ENCODE data around the gene STK17A.
"Not testable (repeated sequence)": the region's sequence is repeated elsewhere in the genome, so short reads cannot be mapped to it uniquely, and the experiment has no call there.

The STK17A gene

DNA sequence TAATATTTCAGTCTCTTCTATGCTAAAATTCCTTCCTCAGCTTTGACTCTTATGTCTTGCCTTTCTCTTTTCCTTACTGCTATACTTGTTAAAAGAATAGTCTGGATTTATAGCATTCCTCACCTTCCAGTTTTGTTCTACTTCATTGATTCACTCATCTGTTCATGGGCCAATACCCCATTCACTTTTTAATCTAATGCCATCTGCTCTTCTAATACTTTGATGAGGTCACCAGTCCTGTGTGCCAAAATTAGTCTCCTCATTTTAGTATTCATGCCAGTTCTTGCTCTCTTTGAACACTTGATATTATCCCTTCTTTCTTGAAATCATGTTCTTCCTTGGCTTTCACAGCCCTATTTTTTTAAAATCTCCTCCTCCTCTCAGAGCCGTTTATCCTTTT, 19.3 kb downstream of the STK17A start:
- no peak for DNase-seq

DNA sequence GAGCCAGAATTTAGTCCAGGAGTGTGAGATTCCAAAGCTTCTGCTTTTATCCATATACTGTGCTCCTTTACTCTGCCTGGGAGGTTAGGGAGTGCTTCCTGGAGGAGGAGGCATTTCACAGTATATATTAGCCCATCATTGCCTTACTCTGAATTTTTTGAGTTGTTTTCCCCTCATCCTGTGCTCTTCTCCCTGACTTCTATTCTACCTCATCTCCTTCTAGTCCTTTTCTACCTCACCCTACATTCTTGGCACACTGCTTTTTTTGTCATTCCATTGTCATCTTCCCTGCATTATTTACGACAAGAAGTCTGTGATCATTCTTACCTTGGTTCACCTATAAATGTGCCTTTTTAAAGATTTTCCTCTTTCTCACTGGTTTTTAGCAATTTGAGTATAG, 21.3 kb downstream of the STK17A start:
- DNase-seq, result no peak

DNA sequence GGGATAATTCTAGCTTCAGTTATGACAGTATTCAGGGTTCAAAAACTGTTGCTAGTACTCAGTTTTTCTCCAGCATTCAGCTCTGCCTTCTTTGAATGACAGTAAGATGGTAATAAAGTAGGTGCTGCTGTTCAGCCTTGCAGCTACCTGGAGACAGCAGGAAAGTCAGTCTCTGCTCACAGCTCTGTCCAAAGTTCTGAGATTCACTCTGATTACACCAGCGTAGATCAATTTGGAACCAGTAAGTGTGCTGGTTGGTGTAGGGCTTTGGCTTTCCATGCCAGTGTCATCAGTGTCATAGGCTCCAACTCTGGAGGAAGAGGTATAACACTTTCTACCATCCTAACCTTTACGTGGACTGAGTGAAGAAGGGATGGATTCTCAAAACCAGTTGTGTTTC, 26.2 kb downstream of the STK17A start:
- DNase-seq, result no peak

DNA sequence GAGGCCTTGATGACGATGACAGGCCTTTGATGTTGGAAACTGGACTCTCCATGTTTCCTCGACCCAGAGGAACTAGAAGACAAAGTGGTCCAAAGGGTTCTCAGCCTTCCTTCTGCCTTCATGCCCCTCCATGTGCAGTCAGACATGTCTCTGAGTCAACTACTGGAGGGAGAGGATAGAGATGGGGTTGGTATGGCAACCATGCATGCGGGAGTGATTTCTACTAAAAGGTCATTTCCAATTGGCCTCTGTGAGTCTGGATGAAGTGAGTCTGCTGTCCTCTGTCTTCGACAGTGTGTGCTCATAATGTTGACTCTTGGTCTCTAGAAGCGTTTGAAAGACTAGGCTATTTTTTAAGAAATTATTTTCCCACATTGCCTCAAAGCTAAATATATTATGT, 29.2 kb downstream of the STK17A start:
- no peak for DNase-seq

DNA sequence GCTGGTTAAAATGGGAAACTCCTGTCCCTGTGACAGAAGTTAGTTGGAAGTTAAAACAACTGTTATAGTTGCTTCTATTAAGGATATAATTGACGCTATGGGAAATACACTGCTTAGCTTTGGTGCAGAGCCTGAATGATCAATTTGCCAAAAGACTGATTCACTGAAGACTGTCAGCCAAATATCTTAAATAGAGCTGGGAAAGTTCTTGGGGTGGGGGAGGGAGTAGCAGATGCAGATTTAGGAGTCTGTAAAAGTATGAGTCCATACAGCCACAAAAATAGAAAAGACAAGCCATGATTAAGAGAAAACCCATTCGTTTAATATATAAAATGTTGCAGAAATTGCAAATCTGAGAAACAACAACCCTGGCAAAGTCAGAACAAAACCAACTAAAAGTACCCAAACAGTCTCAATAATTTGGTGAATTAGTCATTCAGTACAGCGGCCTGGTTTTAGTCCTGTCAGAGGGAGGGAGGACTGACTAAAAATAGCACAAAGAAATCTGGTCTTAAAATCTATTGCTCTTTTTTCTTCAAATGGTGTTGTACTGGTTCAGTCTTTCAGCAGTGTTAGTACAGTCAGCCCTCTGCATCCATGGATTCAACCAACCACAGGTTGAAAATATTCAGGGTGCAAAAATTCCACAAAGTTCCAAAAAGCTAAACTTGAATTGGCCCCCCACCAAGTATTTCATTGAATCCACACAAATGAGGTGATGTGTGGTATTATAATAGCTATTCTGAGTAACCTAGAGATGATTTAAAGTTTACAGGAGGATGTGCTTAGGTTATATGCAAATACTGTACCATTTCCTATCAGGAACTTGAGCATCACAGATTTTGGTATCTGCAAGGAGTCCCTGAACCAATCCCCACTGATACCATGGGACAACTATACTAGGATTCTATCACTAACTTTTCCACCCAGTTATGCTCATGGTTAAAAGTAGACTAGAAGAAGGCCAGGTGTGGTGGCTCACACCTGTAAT, 30.0 kb downstream of the STK17A start:
- no peak for DNase-seq

DNA sequence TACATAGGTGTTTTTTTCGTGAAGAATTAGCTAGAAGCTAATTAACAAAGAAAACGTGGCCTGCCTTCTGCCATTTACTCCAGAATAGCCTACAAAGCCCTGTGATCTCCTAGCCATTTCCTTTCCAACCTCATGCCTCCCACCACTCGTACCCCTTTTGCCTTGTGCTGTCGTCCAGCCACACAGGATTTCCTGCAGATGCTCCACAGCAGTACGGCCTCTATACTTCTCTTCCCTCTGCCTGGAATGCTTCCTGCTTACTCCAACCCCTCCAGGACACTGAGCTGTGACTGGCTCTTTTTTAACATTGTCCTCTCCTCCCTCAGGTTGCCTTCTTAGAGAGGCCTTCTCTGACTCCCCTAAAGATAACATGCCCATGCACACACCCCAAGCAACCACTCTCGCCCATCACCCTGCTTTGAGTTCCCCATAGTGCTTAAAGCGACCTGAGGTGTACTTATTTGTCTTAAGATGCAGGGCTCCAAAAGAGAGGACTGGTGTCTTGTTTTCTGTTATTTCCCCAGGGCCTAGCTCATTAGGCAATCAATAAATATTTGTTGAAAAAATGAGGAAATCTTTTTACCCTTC, 32.7 kb downstream of the STK17A start:
- no peak for DNase-seq

DNA sequence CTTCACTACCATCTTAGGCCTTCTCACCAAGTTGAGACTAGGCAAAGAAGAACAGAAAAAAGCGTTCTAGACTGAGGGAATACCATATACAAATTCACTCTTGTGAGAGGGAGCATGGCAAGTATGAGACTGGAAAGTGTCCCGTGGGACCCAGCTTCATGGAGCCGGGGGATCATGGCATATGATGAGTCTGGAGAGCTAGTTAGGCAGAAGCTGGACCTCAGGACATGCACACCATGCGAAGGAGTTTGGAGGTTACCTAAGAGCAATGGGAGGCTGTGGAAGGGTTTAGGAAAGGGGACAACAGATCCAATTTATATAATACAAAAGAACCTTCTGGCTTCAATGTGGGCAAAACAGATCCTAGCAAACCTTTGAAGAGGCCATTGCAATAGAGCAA, 34.1 kb downstream of the STK17A start:
- no peak for DNase-seq

DNA sequence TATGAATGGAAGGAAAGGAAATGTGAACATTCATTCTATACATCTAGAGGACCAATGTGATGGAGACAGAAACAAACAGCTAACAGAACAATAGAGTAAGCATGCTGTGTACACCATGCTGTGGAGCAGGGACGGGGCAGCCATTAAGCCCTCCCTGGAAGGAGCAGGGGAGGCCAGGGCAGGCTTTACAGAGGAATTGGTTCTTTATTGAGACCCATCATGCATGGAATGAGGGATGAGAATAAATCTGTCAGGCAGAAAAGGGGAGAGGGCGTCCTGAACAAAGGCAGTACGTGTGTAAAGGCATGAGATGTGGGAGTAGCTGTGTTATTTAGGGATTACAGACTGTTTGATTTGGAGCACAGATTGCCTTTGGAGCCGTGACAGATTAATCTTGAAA, 35.2 kb downstream of the STK17A start:
- DNase-seq, result no peak

DNA sequence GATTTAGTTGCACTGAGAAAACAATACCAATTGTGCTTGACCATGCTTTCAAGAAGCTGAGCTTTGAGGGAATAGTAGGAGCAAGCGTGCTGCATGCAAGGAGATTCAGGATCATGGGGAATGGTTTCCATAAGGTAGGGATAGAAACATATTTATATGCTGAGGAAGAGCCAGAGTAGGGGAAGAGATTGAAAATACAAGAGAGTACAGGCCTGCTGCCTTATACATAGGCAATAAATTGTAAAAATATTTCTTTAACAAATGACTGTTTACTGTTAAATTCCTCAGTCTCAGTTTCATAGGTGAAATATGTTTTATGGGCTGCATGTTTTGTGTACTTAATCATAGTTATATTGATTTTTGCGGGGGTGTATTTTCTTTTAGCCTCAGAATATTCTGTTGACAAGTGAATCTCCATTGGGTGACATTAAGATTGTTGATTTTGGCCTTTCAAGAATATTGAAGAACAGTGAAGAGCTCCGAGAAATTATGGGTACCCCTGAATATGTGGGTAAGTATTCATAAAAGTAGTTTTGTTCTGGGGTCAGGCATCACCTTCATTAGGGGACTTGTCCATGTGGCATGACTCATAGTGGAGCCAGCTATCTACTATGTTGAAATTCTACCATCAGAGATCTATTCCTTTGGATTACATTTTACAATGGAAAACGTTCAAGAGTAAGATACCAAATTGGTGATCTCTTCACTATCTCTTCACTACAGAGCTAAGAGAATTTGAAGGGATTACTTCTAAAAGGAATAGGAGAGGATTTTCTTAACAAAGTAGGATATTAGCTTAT, 36.5 kb downstream of the STK17A start:
- DNase-seq, result no peak

DNA sequence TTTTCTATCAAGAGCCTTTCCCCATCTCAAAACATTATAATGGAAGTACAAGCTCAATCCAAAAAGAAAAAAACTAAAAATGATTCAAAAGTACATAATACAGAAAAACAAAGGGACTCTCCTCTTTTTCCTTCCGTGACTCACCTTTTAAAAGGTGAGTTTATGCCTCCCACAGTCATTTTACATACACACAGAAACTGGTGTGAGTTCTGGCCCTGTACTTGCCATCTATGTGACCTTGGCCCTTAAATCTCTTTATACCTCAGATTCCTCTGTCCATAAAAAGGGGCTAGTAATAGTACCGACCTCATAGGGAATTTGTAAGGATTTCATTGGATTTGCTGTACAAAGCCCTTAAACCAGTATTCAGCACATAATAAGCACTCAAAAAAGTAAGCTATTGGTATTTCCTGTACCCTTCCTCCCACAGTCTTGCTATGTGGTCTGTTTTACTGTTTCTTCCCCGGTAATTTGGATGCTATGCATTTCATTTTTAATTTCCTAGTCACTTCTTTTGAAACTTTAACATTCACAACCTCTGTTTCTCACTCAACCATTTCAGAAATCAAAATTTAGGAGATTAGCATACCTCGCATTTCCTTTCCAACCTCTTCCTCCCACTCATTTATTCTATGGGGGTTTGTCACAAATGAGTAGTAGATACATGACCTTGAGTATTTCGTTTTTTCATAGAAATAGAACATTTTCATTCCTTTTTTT, 39.0 kb downstream of the STK17A start:
- no peak for DNase-seq

DNA sequence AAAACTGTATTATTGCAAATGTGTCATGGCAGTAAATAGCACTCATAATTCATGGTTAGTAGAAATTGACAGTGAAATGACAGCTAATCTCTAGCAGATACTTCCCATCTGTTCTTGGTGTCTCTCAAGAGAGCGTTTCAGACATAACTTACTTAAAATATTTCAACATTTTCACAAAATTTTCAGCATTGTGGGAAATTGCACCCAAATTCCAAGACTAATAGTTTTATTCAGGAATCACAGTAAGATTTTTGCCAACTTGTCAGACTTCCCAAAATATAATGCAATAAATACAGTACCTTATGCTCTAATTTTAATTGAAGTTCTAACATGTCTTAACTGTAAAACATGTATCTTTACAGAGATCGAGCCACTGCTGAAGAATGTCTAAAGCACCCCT, 41.2 kb downstream of the STK17A start:
- DNase-seq, result no peak

DNA sequence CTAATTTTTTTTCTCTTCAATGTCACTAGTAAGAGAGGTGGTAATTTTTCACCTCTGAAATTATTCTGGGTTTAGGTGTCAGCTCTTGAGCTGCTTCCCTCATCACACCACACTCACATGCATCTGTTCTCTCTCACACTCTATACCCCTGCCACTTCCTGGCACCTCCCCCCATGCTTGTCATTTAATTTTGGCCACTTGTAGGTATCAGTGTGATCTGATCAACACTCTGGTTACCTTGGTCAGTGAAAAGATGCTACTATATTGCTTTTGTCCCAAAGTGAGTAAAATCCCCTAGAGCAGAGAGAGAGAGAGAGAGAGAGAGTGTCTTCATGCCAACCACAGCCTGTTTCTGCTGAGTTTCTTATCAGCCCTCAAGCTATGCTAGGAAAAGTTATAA, 42.5 kb downstream of the STK17A start:
- no peak for DNase-seq

DNA sequence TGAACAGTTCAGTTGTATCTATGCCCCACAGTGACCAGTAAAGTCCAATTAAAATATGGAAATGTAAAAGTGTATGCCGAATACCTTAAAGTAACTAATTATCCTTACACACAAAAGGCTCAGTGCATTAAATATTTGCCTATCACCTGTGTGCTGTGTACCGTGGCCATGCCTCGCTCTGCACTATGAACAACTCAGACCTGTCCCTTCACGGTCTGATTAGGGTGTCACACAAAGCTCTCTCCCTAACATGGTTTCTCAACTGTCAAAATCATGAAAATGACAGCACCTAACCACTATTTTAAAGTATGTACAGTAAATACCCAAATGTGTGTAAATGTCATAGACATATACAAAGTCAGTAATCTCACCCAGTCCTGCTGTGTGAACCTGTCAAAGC, 43.1 kb downstream of the STK17A start:
- no peak for DNase-seq

DNA sequence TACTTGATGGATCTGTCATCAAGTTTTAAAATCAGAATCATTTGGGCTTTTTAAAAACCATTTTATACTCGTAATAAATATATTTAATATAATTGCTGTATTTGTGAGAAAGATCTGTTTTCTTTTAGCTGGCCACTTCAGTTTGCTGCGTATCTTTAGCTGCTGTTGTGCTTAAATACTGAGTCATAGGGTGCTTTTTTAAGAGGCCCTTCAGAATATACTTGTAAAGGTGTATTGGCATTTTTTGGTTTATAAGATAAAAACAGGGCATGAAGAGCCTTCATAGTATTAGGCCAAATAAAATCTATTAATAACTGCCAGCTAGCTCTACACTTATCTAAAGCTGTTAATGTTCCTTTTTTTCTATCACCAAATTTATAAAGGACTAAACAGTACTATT, 43.8 kb downstream of the STK17A start:
- DNase-seq, result no peak

DNA sequence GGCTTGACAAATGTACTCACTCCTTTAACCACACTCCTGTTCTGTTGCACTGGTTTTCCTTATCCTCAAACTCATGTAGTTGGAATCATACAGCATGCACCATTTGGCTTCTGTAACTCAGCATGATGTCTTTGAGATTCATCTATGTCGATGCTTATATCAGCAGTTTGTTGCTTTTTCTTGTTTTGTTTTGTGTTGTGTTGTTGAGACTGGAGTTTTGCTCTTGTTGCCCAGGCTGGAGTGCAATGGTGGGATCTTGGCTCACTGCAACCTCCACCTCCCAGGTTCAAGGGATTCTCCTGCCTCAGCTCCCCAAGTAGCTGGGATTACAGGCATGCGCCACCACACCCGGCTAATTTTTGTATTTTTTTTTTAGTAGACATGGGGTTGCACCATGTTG, 44.9 kb downstream of the STK17A start:
- not testable (repeated sequence) for DNase-seq

DNA sequence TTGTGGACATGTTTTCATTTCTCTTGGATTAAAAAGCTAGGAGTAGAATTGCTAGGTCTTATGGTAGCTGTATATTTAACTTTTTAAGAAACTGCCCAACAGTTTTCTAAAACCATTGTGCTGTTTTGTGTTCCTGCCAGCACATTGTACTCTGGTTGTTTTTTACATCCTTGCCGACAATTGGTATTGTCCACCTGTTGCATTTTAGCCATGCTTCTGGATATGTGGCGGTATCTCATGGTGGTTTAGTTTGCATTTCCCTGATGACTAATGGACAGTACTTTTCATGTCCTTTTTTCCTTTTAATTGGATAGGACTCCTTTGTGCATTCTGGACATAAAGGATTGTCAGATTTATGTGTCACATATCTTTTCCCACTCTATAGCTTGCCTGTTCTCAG, 45.5 kb downstream of the STK17A start:
- no peak for DNase-seq

DNA sequence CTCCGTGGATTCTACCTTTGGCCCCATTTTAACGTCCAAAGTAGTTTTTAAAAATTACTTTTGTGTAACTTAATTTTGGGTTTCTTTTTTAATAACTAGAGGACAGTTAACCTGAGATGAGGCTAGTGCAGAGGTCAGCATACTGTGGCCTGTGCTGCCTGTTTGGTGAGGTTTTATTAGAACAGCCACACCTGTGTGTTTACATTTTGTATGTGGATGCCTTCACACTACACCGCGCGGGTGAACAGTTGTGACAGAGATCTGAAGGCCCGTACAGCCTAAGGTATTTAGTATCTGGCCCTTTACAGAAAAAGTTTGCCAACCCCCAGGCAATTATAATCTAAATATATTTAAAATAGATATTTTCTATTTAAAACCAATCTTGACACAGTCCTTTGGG, 46.9 kb downstream of the STK17A start:
- no peak for DNase-seq

DNA sequence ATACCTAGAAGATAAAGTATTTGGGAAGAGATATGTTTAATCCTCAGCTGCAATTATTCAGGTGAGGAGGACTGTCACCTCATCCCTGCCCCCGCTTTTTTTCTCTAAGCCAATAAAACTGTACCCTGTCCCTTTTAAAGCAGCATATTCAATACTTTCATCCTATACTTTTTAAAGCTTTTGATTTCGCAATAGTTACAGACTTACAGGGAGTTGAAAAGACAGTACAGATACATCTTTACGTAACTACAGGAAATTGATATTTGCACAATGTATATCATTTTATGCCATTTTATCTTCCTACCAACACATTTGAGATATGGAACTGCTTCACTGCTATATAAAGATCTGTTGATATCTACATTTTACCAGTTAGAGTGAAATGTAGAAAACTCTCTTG, 47.6 kb downstream of the STK17A start:
- DNase-seq, result no peak

DNA sequence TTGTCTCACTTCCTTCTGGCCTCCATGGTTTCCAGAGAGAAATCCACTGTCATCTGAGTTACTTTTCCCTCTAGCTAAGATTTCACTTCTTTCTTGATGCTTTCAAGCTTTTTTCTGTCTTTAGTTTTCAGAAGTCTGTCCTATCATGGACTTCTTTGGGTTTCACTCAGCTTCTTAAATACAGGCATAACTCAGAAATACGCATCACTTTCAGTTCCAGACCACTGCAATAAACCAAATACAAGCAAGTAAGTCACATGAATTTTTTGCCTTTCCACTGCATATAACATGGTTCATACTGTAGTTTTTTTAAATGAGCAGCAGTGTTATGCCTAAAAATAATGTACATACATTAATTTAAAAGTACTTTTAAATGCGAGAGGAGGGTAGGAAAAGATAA, 48.7 kb downstream of the STK17A start:
- DNase-seq, result no peak

DNA sequence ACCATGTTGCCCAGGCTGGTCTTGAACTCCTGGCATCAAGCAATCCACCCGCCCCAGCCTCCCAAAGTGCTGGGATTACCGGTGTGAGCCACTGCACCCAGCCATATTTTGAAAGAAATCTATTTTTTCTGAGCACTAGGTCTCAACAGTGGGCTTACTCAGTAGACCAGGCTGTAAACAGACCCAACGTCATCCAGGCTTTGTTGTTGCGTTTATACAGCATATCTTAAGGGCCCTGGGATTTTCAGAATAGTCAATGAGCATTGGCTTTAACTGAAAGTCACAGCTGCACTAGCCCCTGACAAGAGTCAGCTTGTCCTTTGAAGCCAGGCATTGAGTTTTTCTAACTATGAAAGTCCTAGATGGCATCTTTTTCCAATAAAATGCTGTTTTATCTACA, 49.8 kb downstream of the STK17A start:
- DNase-seq, result no peak

DNA sequence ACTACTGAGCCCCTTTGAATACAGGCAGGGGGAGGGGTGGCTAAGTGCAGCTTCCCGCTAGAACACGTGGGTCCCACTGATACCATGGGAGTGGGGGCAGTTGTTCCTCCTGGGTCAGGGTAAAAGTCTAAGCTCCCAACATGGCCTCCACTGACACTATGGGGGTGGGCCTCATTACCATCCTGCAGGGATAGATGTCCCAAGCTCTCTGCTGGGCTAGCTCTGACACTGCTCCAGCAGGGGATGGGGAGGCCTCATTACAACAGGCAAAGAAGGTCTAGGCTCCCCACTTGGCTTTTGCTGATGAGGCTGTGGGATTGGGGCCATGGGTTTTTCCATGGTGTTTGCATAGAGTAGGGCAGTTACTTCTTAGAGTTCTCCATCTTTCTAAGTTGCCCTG, 51.5 kb downstream of the STK17A start:
- DNase-seq, result no peak

DNA sequence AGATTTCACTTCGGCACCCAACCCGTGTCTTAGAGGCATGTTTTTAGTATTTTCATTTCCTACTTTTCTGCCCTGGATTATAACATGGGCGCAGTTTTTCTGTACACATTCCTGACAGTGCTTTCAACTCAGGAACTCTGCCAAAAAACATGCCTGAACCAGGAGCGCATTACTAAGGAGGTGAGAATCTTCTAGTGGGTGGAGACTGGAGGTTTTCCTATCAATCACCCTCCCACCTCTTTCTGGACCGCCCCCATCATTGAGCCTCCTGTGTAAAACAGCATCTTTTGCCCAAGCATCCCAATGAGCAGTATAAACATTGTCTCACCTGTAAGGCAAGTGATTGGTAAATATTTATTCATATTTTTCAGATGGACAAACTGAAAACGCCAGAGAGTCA, 53.2 kb downstream of the STK17A start:
- no peak for DNase-seq
